ENCODE measurements around the gene PHEX.
"Not testable (repeated sequence)": the region's sequence is repeated elsewhere in the genome, so short reads cannot be mapped to it uniquely, and the experiment has no call there.

PHEX gene

GRCh38 chrX:22206781-22207180 lies 174.7 kb downstream of the PHEX start:
- no peaks in the 10 kb centered on the region for H3K36me3 Mint-ChIP-seq
- H3K4me3 Mint-ChIP-seq = no peak overlapping the region
- ATAC-seq (replicated peaks) (no peak), DNase-seq (no peak)
- H3K27me3 Mint-ChIP-seq = peaks cover 0 to 11% of the 10 kb centered on the region in 2 donors
- no peak overlapping the region for H3K27ac Mint-ChIP-seq
- peaks cover 0 to 6% of the 10 kb centered on the region in 2 donors for H3K9me3 Mint-ChIP-seq
- H3K4me1 Mint-ChIP-seq = no peaks in the 10 kb centered on the region

DNA sequence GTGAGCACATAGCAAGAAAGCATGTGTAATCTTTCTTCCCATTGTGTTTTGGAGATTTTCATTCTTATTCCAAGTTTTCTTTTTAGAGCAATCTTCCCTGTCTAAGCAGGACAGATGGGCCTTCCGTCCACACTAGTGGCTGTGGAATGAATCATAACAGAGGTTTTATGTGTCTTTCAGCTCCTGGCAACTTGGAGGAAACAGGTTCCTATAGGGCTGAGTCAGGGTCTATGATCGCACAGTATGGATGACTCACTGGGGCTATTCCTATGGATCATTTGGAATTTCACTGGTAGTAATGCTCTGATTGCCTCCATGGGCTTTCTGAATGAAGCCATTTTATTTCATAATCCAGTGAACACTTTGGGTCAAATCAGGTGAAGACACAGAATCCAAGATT lies 188.8 kb downstream of the PHEX start:
- DNase-seq (no peak), ATAC-seq (replicated peaks) (no peak)
- Mint-ChIP-seq H3K9me3 (no peaks in the 10 kb centered on the region), H3K27ac (no peak overlapping the region), H3K4me3 (no peak overlapping the region), H3K4me1 (no peaks in the 10 kb centered on the region), H3K27me3 (no peaks in the 10 kb centered on the region), H3K36me3 (peaks cover 0 to 3% of the 10 kb centered on the region in 2 donors)

DNA sequence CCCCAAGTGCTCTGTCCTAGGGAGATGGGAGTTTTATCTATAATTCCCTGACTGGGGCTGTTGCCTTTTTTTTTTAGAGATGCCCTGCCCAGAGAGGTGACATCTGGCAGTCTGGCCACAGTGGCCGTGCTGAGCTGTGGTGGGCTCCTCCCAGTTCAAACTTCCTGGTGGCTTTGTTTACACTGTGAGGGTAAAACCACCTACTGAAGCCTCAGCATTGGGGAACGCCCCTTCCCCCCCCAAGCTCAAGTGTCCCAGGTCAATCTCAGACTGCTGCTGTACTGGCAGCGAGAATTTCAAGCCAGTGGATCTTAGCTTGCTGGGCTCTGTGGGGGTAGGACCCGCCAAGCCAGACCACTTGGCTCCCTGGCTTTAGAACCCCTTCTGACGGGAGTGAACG lies 202.3 kb downstream of the PHEX start:
- no peak overlapping the region for H3K4me3 Mint-ChIP-seq
- H3K27ac Mint-ChIP-seq = no peak overlapping the region
- DNase-seq (no peak), ATAC-seq (replicated peaks) (no peak)
- peaks cover 12 to 45% of the 10 kb centered on the region in 2 donors for H3K36me3 Mint-ChIP-seq
- H3K27me3 Mint-ChIP-seq = peaks cover 0 to 19% of the 10 kb centered on the region in 2 donors
- H3K4me1 Mint-ChIP-seq = no peaks in the 10 kb centered on the region
- H3K9me3 Mint-ChIP-seq = no peaks in the 10 kb centered on the region

GRCh38 chrX:22237479-22237878 lies 205.4 kb downstream of the PHEX start:
- DNase-seq (no peak), ATAC-seq (replicated peaks) (no peak)
- no peak overlapping the region for H3K27ac Mint-ChIP-seq
- peaks cover 0 to 25% of the 10 kb centered on the region in 2 donors for H3K27me3 Mint-ChIP-seq
- H3K4me1 Mint-ChIP-seq = no peaks in the 10 kb centered on the region
- no peak overlapping the region for H3K4me3 Mint-ChIP-seq
- peaks cover 12 to 33% of the 10 kb centered on the region in 2 donors for H3K36me3 Mint-ChIP-seq
- H3K9me3 Mint-ChIP-seq = peaks cover 0 to 2% of the 10 kb centered on the region in 2 donors

- ATAC-seq (replicated peaks) = no peak
- Mint-ChIP-seq H3K36me3 (peaks cover 0 to 2% of the 10 kb centered on the region in 2 donors), H3K9me3 (peaks cover 0 to 4% of the 10 kb centered on the region in 2 donors), H3K4me3 (no peak overlapping the region), H3K4me1 (no peaks in the 10 kb centered on the region), H3K27me3 (no peaks in the 10 kb centered on the region), H3K27ac (no peak overlapping the region)
- no peak for DNase-seq
Observed at GRCh38 chrX:22246620-22247019, 214.5 kb downstream of the PHEX start.

DNA sequence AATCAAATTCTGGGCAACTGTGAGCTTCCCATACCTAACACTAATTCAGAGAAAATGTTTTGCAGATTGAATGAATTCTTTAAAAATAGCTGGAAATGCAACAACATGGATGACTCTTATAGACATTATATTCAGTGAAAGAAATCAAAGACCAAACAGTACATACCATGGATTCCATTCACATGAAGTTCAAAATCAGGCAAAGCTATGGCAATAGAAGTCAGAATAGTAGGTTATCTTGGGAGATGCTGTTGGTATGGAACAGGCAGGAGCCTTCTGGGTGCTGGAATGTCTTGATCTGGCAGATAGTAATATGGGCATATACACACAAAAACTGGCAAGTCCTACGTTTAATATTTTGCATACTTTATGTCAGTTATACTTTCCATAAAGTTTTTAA lies 215.0 kb downstream of the PHEX start:
- H3K4me3 Mint-ChIP-seq = no peak overlapping the region
- H3K36me3 Mint-ChIP-seq = peaks cover 0 to 2% of the 10 kb centered on the region in 2 donors
- no peak for ATAC-seq (replicated peaks)
- H3K9me3 Mint-ChIP-seq = peaks cover 0 to 4% of the 10 kb centered on the region in 2 donors
- H3K4me1 Mint-ChIP-seq = no peaks in the 10 kb centered on the region
- H3K27me3 Mint-ChIP-seq = no peaks in the 10 kb centered on the region
- H3K27ac Mint-ChIP-seq = no peak overlapping the region
- DNase-seq = no peak

DNA sequence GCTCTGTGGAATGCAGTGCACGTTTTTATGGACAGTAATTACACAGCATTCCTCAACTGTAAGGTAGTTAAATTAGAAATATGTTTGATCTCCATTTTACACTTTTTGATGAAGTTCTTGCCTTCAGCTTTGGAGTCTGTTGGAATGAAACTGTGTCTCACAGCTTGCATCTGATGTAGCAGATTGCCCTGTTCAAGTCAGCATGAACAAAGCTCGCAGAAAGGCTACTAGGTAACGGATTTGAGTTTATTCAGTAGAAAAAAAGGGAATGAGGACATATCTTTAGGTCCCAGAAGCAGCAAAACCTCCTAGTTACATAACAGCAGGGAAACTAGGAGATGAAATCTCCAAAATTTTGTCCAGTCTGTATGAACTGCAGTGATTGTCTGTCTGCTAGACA lies 216.3 kb downstream of the PHEX start:
- H3K27ac Mint-ChIP-seq = no peak overlapping the region
- DNase-seq (no peak), ATAC-seq (replicated peaks) (no peak)
- no peaks in the 10 kb centered on the region for H3K4me1 Mint-ChIP-seq
- H3K27me3 Mint-ChIP-seq = no peaks in the 10 kb centered on the region
- H3K36me3 Mint-ChIP-seq = peaks cover 0 to 2% of the 10 kb centered on the region in 2 donors
- peaks cover 0 to 1% of the 10 kb centered on the region in 2 donors for H3K9me3 Mint-ChIP-seq
- no peak overlapping the region for H3K4me3 Mint-ChIP-seq

GRCh38 chrX:22249371-22249770 lies 217.2 kb downstream of the PHEX start:
- no peak overlapping the region for H3K27ac Mint-ChIP-seq
- H3K36me3 Mint-ChIP-seq = peaks cover 0 to 2% of the 10 kb centered on the region in 2 donors
- no peaks in the 10 kb centered on the region for H3K4me1 Mint-ChIP-seq
- H3K27me3 Mint-ChIP-seq = no peaks in the 10 kb centered on the region
- DNase-seq (no peak), ATAC-seq (replicated peaks) (no peak)
- no peaks in the 10 kb centered on the region for H3K9me3 Mint-ChIP-seq
- no peak overlapping the region for H3K4me3 Mint-ChIP-seq

DNA sequence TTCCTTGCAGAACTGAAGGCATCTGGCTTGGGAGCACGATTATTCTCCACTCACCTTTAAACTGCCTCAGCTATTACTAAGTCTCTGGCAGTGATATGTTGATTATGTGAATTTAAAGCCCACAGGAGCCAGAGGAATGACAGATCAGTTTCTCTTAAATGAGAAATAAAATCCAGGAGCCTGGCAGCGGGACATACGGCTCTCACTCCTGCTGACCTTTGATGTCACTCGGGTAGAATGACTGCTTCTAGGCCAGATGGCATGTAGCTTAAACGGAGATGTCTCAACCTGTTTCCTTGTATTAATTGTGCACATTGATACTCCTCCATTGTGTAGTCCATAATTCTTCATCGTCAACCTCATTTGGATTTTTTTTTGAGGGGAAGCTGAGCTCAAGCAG lies 236.6 kb downstream of the PHEX start:
- no peak for DNase-seq
- no peak for ATAC-seq (replicated peaks)

DNA sequence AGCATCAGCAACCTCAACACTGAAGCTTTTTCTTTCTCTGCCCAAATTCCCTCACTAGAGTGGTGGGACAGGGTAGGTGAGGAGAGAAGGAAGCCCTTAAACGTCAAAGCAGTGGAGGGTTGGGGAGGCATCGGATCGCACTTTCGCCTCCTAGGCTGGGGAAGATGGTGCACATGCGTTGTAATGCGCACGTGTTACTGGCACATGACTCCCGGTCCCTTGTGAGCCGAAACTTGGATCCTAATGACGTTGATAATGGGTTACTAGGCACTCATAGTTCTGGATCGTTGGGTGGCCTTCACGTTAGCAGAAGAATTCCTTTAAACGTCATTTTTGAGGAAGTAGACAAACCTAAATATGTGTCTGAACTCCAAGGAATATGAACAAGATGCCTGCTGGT lies 240.5 kb downstream of the PHEX start, which contains the start of gene CBLL2:
Gene CBLL2 (plus strand): TSS at position 301 of the 400 bp plus-strand sequence. CDS start 79 bp downstream, at position 380.
- Mint-ChIP-seq H3K36me3 (no peaks in the 10 kb centered on the region), H3K4me3 (no peak within 1 kb of the TSS), H3K27ac (no peak within 1 kb of the TSS), H3K4me1 (no peaks in the 10 kb centered on the region), H3K27me3 (peaks cover 5 to 7% of the 10 kb centered on the region in 2 donors), H3K9me3 (peaks cover 0 to 4% of the 10 kb centered on the region in 2 donors)
- DNase-seq = no peak
- no peak for ATAC-seq (replicated peaks)

More for the DNA sequence above, 236.6 kb downstream of the PHEX start:
- H3K36me3 Mint-ChIP-seq = no peaks in the 10 kb centered on the region
- no peaks in the 10 kb centered on the region for H3K4me1 Mint-ChIP-seq
- peaks cover 0 to 4% of the 10 kb centered on the region in 2 donors for H3K9me3 Mint-ChIP-seq
- H3K27me3 Mint-ChIP-seq = peaks cover 4 to 5% of the 10 kb centered on the region in 2 donors
- H3K27ac Mint-ChIP-seq = no peak overlapping the region
- H3K4me3 Mint-ChIP-seq = no peak overlapping the region

GRCh38 chrX:22273714-22274317 lies 241.7 kb downstream of the PHEX start:
- H3K36me3 Mint-ChIP-seq = no peaks in the 10 kb centered on the region
- no peak overlapping the region for H3K4me3 Mint-ChIP-seq
- peaks cover 0 to 4% of the 10 kb centered on the region in 2 donors for H3K9me3 Mint-ChIP-seq
- H3K27me3 Mint-ChIP-seq = peaks cover 5 to 8% of the 10 kb centered on the region in 2 donors
- H3K4me1 Mint-ChIP-seq = no peaks in the 10 kb centered on the region
- H3K27ac Mint-ChIP-seq = no peak overlapping the region
- no peak for DNase-seq
- no peak for ATAC-seq (replicated peaks)

- peaks cover 5 to 8% of the 10 kb centered on the region in 2 donors for H3K27me3 Mint-ChIP-seq
- H3K4me1 Mint-ChIP-seq = no peaks in the 10 kb centered on the region
- H3K4me3 Mint-ChIP-seq = no peak overlapping the region
- H3K9me3 Mint-ChIP-seq = peaks cover 2 to 5% of the 10 kb centered on the region in 2 donors
- ATAC-seq (replicated peaks) (no peak), DNase-seq (no peak)
- no peak overlapping the region for H3K27ac Mint-ChIP-seq
- no peaks in the 10 kb centered on the region for H3K36me3 Mint-ChIP-seq
Observed at GRCh38 chrX:22276781-22277180, 244.7 kb downstream of the PHEX start.

DNA sequence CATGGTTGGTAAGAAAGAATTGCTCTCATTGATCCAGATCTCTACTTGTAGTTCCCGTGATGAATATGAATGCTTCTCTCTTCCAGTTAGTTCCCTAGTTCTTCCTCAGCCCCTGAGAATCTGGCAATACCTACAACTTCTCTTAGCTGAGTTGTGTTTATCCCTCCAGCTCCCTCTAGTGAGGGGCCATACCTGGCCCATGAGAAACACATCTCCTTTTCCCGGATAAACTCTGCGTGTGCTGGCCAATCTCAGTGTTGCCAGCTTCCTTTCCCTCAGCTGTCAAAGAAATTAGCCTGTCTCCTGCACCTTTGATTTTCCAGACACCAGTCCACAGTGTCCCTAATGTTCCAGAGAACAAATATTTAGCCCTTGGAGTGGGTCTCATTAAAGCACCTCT lies 246.2 kb downstream of the PHEX start:
- no peak for DNase-seq
- H3K4me1 Mint-ChIP-seq = no peaks in the 10 kb centered on the region
- H3K27ac Mint-ChIP-seq = no peak overlapping the region
- peaks cover 8 to 9% of the 10 kb centered on the region in 2 donors for H3K27me3 Mint-ChIP-seq
- H3K4me3 Mint-ChIP-seq = no peak overlapping the region
- peaks cover 2 to 8% of the 10 kb centered on the region in 2 donors for H3K9me3 Mint-ChIP-seq
- no peak for ATAC-seq (replicated peaks)
- peaks cover 0 to under 1% of the 10 kb centered on the region in 2 donors for H3K36me3 Mint-ChIP-seq

- H3K27ac Mint-ChIP-seq; H3K9me3 Mint-ChIP-seq; ATAC-seq (replicated peaks); DNase-seq; H3K4me1 Mint-ChIP-seq; H3K4me3 Mint-ChIP-seq; H3K36me3 Mint-ChIP-seq: not testable (repeated sequence)
- H3K27me3 Mint-ChIP-seq = peaks cover 10 to 15% of the 10 kb centered on the region in 2 donors
Observed at GRCh38 chrX:22289209-22289608, 257.1 kb downstream of the PHEX start.

DNA sequence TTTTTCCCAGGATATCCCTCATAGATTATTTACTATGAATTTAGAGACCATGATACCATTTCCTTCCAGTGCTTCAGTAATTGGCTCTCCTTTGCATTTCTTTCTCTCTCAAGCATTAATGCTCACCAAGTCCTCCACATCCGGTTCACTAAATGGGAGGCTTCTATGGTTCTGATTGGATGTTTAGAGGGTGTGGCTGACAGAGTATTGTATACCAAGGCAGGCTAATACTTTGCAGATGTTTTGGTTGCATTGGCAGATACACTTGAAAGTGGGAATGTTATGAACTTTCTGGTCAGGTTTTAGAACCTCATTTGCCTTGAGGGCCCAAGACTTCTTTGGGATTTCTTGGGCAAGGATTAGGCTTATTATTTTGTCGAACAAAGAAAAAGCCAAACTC lies 264.7 kb downstream of the PHEX start:
- ATAC-seq (replicated peaks) (no peak), DNase-seq (no peak)
- H3K27ac Mint-ChIP-seq = no peak overlapping the region
- no peaks in the 10 kb centered on the region for H3K9me3 Mint-ChIP-seq
- no peak overlapping the region for H3K4me3 Mint-ChIP-seq
- H3K4me1 Mint-ChIP-seq = peaks cover 5 to 10% of the 10 kb centered on the region in 2 donors
- no peaks in the 10 kb centered on the region for H3K36me3 Mint-ChIP-seq
- peaks cover 6 to 11% of the 10 kb centered on the region in 2 donors for H3K27me3 Mint-ChIP-seq

Data from stimulated activated naive B cell treated with anti-CD40 and anti-IgM and Interleukin-4, amounts not matched to agents 10 μg/mL and 1 μg/mL and 100 μg/mL, for 72 hours (primary cell).